H9 (cell line): ENCODE measurements around the gene SRCAP. TPM values are rescaled to one million over a fixed set of nuclear protein-coding genes. Genes with fewer than 3 reads are reported as not detected.

Experiments
- DNase-seq: peaks from one replicate; pipeline ENCODE4 v3.0.0-alpha.2; 2017
- H2AFZ ChIP-seq: one replicate; pipeline ENCODE4 v1.6.1; 2013; ENCODE audit warnings: mild to moderate bottlenecking, low read length, control low read depth, moderate library complexity
- H2AK5ac ChIP-seq: 2 replicates; pipeline ENCODE4 v1.6.1; 2013; ENCODE audit warnings: low read length, control low read depth, mixed read lengths; ENCODE audit not compliant: insufficient read length
- H2BK120ac ChIP-seq: one replicate; pipeline ENCODE4 v1.6.1; 2013; ENCODE audit warnings: low read depth, mild to moderate bottlenecking, low read length, control low read depth, inconsistent platforms; ENCODE audit not compliant: poor library complexity, severe bottlenecking
- H2BK12ac ChIP-seq: 2 replicates; pipeline ENCODE4 v1.6.1; 2013; ENCODE audit warnings: low read length, control low read depth, mixed read lengths, low read depth; ENCODE audit not compliant: insufficient read length
- H2BK15ac ChIP-seq: 2 replicates; pipeline ENCODE4 v1.6.1; 2013; ENCODE audit warnings: low read depth, low read length, control low read depth
- H2BK20ac ChIP-seq: one replicate; pipeline ENCODE4 v1.6.1; 2013; ENCODE audit warnings: low read depth, mild to moderate bottlenecking, low read length, control low read depth, inconsistent platforms; ENCODE audit not compliant: poor library complexity, severe bottlenecking
- H2BK5ac ChIP-seq: 2 replicates; pipeline ENCODE4 v1.6.1; 2013; ENCODE audit warnings: low read length, control low read depth, mixed read lengths; ENCODE audit not compliant: insufficient read length
- H3K14ac ChIP-seq: 2 replicates; pipeline ENCODE4 v1.6.1; 2013; ENCODE audit warnings: low read length, control low read depth; ENCODE audit not compliant: insufficient read depth
- H3K18ac ChIP-seq: 2 replicates; pipeline ENCODE4 v1.6.1; 2013; ENCODE audit warnings: low read depth, mild to moderate bottlenecking, mixed read lengths, low read length, control low read depth; ENCODE audit not compliant: insufficient read length
- H3K23ac ChIP-seq: 2 replicates; pipeline ENCODE4 v1.6.1; 2013; ENCODE audit warnings: low read length, control low read depth, mixed read lengths, low read depth; ENCODE audit not compliant: insufficient read length
- H3K23me2 ChIP-seq: 2 replicates; pipeline ENCODE4 v1.6.1; 2013; ENCODE audit warnings: low read depth, mild to moderate bottlenecking, mixed read lengths, low read length, control low read depth; ENCODE audit not compliant: insufficient read length, poor library complexity, severe bottlenecking
- H3K27ac ChIP-seq: 2 replicates; pipeline ENCODE4 v1.5.1; 2013; ENCODE audit warnings: low read length, control low read depth, mixed read lengths, low read depth; ENCODE audit not compliant: insufficient read length
- H3K27me3 ChIP-seq: 2 replicates; pipeline ENCODE4 v1.6.1; 2013; ENCODE audit warnings: low read length, control low read depth, inconsistent platforms; ENCODE audit not compliant: insufficient read depth
- H3K4ac ChIP-seq: 2 replicates; pipeline ENCODE4 v1.6.1; 2013; ENCODE audit warnings: low read depth, mild to moderate bottlenecking, control low read depth, inconsistent platforms, low read length, moderate library complexity
- H3K4me1 ChIP-seq: 2 replicates; pipeline ENCODE4 v1.6.1; 2013; ENCODE audit warnings: low read length, control low read depth, inconsistent platforms; ENCODE audit not compliant: insufficient read depth
- H3K4me2 ChIP-seq: 2 replicates; pipeline ENCODE4 v1.6.1; 2013; ENCODE audit warnings: low read length, control low read depth, mixed read lengths; ENCODE audit not compliant: insufficient read length, insufficient read depth
- H3K56ac ChIP-seq: 2 replicates; pipeline ENCODE4 v1.6.1; 2013; ENCODE audit warnings: low read depth, mild to moderate bottlenecking, mixed read lengths, low read length, control low read depth; ENCODE audit not compliant: insufficient read length
- H3K79me1 ChIP-seq: 2 replicates; pipeline ENCODE4 v1.6.1; 2013; ENCODE audit warnings: low read depth, mild to moderate bottlenecking, moderate library complexity, low read length, control low read depth, inconsistent platforms; ENCODE audit not compliant: insufficient read depth, poor library complexity, severe bottlenecking
- H3K79me2 ChIP-seq: 2 replicates; pipeline ENCODE4 v1.6.1; 2013; ENCODE audit warnings: low read length, control low read depth, inconsistent platforms; ENCODE audit not compliant: insufficient read depth
- H3K9ac ChIP-seq: 2 replicates; pipeline ENCODE4 v1.6.1; 2013; ENCODE audit warnings: low read length, control low read depth, mixed read lengths; ENCODE audit not compliant: insufficient read length; ENCODE audit errors: extremely low read depth
- H3K9me3 ChIP-seq: one replicate; pipeline ENCODE4 v1.6.1; 2013; ENCODE audit warnings: low read depth, low read length, inconsistent platforms; ENCODE audit not compliant: control insufficient read depth
- H3T11ph ChIP-seq: one replicate; pipeline ENCODE4 v1.6.1; 2013; ENCODE audit warnings: mild to moderate bottlenecking, low read length, control low read depth, inconsistent platforms
- H4K20me1 ChIP-seq: one replicate; pipeline ENCODE4 v1.6.1; 2013; ENCODE audit not compliant: control insufficient read depth, insufficient read length, insufficient read depth
- H4K5ac ChIP-seq: 2 replicates; pipeline ENCODE4 v1.6.1; 2013; ENCODE audit warnings: low read depth, mild to moderate bottlenecking, mixed read lengths, low read length, control low read depth; ENCODE audit not compliant: insufficient read length
- H4K8ac ChIP-seq: replicated peaks from 2 replicates; pipeline ENCODE4 v1.6.1; 2013; ENCODE audit warnings: low read length, control low read depth, mixed read lengths, low read depth; ENCODE audit not compliant: insufficient read length
- H4K91ac ChIP-seq: 2 replicates; pipeline ENCODE4 v1.6.1; 2013; ENCODE audit warnings: low read depth, mild to moderate bottlenecking, moderate library complexity, mixed read lengths, low read length, control low read depth; ENCODE audit not compliant: insufficient read length
- H3K27ac Mint-ChIP-seq, 3 experiments: 2 replicates in 2 of 3; 3 replicates in 1 of 3; pipeline ENCODE4 v1.8.0; 2020 to 2021; ENCODE audit warnings: mixed read lengths in 3 of 3, mild to moderate bottlenecking in 1 of 3, moderate library complexity in 1 of 3
- H3K27me3 Mint-ChIP-seq: 2 replicates; pipeline ENCODE4 v1.8.0; 2021; ENCODE audit warnings: low read depth, mild to moderate bottlenecking, moderate library complexity, mixed read lengths
- H3K36me3 Mint-ChIP-seq, 3 experiments: 2 replicates in 2 of 3; 3 replicates in 1 of 3; pipeline ENCODE4 v1.8.0; 2020 to 2021; ENCODE audit warnings: low read depth in 3 of 3, mixed read lengths in 3 of 3; ENCODE audit not compliant: insufficient read depth in 1 of 3
- H3K4me1 Mint-ChIP-seq, 2 experiments: 2 replicates each; pipeline ENCODE4 v1.8.0; 2020; ENCODE audit warnings: mixed read lengths in 2 of 2
- H3K4me3 Mint-ChIP-seq, 2 experiments: 2 replicates in 1 of 2; 3 replicates in 1 of 2; pipeline ENCODE4 v1.8.0; 2020 to 2021; ENCODE audit warnings: mild to moderate bottlenecking in 2 of 2, mixed read lengths in 2 of 2, moderate library complexity in 1 of 2
- H3K9me3 Mint-ChIP-seq, 2 experiments: 2 replicates in 1 of 2; 3 replicates in 1 of 2; pipeline ENCODE4 v1.8.0; 2020; ENCODE audit warnings: mild to moderate bottlenecking in 2 of 2, mixed read lengths in 2 of 2, moderate library complexity in 1 of 2
- WGBS: extraction: QIAGEN DNeasy Blood & Tissue Kit; methylation state at CpG from one replicate; pipeline ENCODE4 v1.1.7; 2013; ENCODE audit warnings: missing lambda C conversion rate, low lambda C conversion rate, mixed read lengths; ENCODE audit not compliant: insufficient read length; ENCODE audit errors: extremely low coverage; 5-methylcytosine and 5-hydroxymethylcytosine counted together
- total RNA-seq: library from RNA; stranded (reverse); gene quantifications from 2 replicates; pipeline ENCODE4 v1.2.1, GENCODE V29; 2021
- TF ChIP-seq, protein P1 (sequence below): fragments of 200-600 bp; sonication (generic); conservative IDR thresholded peaks from 3 replicates; pipeline ENCODE4 v1.8.0; 2021; ENCODE audit warnings: antibody characterized with exemption, mild to moderate bottlenecking

Gene SRCAP
- total RNA-seq, 1 experiment from 2014 or later = 63.1 TPM

- TF ChIP-seq, protein P1, sequence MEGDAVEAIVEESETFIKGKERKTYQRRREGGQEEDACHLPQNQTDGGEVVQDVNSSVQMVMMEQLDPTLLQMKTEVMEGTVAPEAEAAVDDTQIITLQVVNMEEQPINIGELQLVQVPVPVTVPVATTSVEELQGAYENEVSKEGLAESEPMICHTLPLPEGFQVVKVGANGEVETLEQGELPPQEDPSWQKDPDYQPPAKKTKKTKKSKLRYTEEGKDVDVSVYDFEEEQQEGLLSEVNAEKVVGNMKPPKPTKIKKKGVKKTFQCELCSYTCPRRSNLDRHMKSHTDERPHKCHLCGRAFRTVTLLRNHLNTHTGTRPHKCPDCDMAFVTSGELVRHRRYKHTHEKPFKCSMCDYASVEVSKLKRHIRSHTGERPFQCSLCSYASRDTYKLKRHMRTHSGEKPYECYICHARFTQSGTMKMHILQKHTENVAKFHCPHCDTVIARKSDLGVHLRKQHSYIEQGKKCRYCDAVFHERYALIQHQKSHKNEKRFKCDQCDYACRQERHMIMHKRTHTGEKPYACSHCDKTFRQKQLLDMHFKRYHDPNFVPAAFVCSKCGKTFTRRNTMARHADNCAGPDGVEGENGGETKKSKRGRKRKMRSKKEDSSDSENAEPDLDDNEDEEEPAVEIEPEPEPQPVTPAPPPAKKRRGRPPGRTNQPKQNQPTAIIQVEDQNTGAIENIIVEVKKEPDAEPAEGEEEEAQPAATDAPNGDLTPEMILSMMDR = no peak
- Mint-ChIP-seq H3K36me3 (peaks cover 33 to 80% (median 70%) of the 10 kb centered on the region in 3 experiments), H3K27ac (no peak overlapping the region), H3K27me3 (no peaks in the 10 kb centered on the region), H3K4me1 (peaks cover 9 to 12% of the 10 kb centered on the region in 2 experiments), H3K9me3 (no peaks in the 10 kb centered on the region), H3K4me3 (no peak overlapping the region)
- no peak overlapping the region for H3K14ac ChIP-seq
- H2BK120ac ChIP-seq = no peak overlapping the region
- H3T11ph ChIP-seq = no peak overlapping the region
- H4K91ac ChIP-seq = no peak overlapping the region
- no peak overlapping the region for H2BK20ac ChIP-seq
- peaks cover 2% of the 10 kb centered on the region for H4K20me1 ChIP-seq
- H3K4ac ChIP-seq = no peak overlapping the region
- WGBS = no CpG with 5 or more reads among the region's 10 CpGs
- H3K27me3 ChIP-seq = no peaks in the 10 kb centered on the region
- H3K4me2 ChIP-seq = no peak overlapping the region
- H2BK5ac ChIP-seq = no peak overlapping the region
- H3K79me2 ChIP-seq = peaks cover 9% of the 10 kb centered on the region; the same call in 1 of the 2 replicates
- no peaks in the 10 kb centered on the region for H3K9me3 ChIP-seq
- peaks cover 3% of the 10 kb centered on the region; the same call in 1 of the 2 replicates for H3K4me1 ChIP-seq
- no peak overlapping the region for H2BK12ac ChIP-seq
- H3K23me2 ChIP-seq = peaks cover 4% of the 10 kb centered on the region
- H2AK5ac ChIP-seq = no peak overlapping the region
- no peak overlapping the region for H3K9ac ChIP-seq
- H3K23ac ChIP-seq = no peak overlapping the region
- H3K27ac ChIP-seq = no peak overlapping the region
- no peak overlapping the region for H3K56ac ChIP-seq
- H2AFZ ChIP-seq = no peak overlapping the region
- H3K79me1 ChIP-seq = peaks cover 7% of the 10 kb centered on the region
- H3K18ac ChIP-seq = no peak overlapping the region
- H2BK15ac ChIP-seq = no peak overlapping the region
- no peak overlapping the region for H4K5ac ChIP-seq
- DNase-seq = no peak
- H4K8ac ChIP-seq = no peak overlapping the region
Observed at GRCh38 chr16:30703971-30704370, 5.0 kb downstream of the SRCAP start.
